A673 (cell line): Measurements from ENCODE around the gene KLHL10.

Source experiments
- EZH2 ChIP-seq: fragments of 200-600 bp; sonication (generic); IDR thresholded peaks from 2 replicates; pipeline ENCODE4 v1.6.1; 2017; ENCODE audit warnings: borderline replicate concordance, low read depth, mild to moderate bottlenecking, mixed read lengths, antibody characterized with exemption, low read length; ENCODE audit not compliant: poor library complexity, severe bottlenecking
- TF ChIP-seq, protein P1 (sequence below): fragments of 300-800, 200-600 bp; sonication (generic); conservative IDR thresholded peaks from 2 replicates; pipeline ENCODE4 v1.5.1; 2017; ENCODE audit warnings: low read depth, mild to moderate bottlenecking, antibody characterized with exemption, low read length, moderate library complexity, mixed read lengths

GRCh38 chr17:41823141-41823524, 14.5 kb upstream of the KLHL10 start:
- TF ChIP-seq, protein P1, sequence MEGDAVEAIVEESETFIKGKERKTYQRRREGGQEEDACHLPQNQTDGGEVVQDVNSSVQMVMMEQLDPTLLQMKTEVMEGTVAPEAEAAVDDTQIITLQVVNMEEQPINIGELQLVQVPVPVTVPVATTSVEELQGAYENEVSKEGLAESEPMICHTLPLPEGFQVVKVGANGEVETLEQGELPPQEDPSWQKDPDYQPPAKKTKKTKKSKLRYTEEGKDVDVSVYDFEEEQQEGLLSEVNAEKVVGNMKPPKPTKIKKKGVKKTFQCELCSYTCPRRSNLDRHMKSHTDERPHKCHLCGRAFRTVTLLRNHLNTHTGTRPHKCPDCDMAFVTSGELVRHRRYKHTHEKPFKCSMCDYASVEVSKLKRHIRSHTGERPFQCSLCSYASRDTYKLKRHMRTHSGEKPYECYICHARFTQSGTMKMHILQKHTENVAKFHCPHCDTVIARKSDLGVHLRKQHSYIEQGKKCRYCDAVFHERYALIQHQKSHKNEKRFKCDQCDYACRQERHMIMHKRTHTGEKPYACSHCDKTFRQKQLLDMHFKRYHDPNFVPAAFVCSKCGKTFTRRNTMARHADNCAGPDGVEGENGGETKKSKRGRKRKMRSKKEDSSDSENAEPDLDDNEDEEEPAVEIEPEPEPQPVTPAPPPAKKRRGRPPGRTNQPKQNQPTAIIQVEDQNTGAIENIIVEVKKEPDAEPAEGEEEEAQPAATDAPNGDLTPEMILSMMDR: no peak
- TF ChIP-seq EZH2: no peak
